ENCODE results near the gene AFAP1L1.

The AFAP1L1 gene

DNA sequence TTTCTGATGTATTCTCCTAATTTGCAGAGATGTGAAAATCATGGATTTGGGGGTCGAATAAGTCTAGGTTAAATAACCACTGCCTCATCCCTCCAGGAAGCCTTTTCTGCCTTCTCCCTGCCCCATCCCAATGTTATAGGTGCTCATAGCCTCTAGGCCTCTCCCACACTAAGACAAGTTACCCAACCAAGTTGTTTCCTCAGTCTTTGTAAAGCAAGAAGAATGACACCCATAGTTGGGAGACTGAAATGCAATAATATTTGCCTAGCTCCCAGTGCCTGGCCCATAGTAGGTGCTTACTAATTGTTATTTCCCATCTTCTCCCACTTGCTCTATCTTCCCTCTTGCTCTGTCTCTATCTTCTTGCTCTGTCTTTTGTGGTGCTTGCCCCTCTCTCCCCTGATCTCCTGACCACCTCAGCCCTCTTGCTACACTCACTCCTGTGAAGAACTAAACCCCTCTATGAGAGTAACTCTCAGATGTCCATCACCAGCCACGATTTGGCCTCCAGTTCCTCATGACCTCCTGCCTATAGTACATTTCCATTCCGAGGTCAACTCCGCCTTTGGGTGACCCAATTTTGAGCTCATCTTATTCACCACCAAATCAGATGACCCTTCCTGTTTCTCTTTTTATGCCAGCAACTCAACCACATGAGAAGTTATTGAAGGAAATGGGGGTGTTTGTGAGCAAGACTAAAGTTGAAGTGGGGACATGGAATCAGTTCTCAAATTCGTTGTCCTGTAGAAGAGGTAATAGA lies 7.0 kb downstream of the AFAP1L1 start:
- no peak overlapping the region for H3K4me3 ChIP-seq (replicated peaks; ENCODE audit: low read depth, low read length)
- DNase-seq (ENCODE audit: extremely low read depth, low read depth), result no peak

DNA sequence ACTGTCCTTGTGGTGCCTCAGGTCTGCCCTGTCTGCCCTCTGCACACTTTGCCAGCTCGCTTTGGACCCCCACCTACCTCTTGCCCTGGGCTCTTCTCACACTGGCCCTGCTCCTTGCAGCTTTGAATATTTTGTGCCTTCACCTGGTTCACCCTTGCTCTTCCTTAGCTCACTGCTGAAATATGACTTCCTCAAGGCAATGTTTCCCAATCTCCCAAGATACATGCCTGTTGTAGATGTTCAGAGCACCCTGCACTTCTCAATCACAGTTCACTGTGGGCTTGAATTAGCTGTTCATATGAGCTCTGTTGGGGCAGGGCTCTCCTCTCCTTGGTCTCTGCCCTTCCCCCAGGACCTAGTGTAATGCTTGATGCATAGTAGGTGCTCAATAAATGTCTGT lies 8.0 kb downstream of the AFAP1L1 start:
- no peak for DNase-seq (ENCODE audit: extremely low read depth, low read depth)
- H3K4me3 ChIP-seq (replicated peaks; ENCODE audit: low read depth, low read length), result no peak overlapping the region
- TF ChIP-seq, protein P1, sequence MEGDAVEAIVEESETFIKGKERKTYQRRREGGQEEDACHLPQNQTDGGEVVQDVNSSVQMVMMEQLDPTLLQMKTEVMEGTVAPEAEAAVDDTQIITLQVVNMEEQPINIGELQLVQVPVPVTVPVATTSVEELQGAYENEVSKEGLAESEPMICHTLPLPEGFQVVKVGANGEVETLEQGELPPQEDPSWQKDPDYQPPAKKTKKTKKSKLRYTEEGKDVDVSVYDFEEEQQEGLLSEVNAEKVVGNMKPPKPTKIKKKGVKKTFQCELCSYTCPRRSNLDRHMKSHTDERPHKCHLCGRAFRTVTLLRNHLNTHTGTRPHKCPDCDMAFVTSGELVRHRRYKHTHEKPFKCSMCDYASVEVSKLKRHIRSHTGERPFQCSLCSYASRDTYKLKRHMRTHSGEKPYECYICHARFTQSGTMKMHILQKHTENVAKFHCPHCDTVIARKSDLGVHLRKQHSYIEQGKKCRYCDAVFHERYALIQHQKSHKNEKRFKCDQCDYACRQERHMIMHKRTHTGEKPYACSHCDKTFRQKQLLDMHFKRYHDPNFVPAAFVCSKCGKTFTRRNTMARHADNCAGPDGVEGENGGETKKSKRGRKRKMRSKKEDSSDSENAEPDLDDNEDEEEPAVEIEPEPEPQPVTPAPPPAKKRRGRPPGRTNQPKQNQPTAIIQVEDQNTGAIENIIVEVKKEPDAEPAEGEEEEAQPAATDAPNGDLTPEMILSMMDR (IDR thresholded peaks at IDR 0.05; ENCODE audit: low read depth, low read length, missing control alignments), result no peak

More for the DNA sequence above, 7.0 kb downstream of the AFAP1L1 start:
- TF ChIP-seq, protein P1 (IDR thresholded peaks at IDR 0.05; ENCODE audit: low read depth, low read length, missing control alignments), result no peak

DNA sequence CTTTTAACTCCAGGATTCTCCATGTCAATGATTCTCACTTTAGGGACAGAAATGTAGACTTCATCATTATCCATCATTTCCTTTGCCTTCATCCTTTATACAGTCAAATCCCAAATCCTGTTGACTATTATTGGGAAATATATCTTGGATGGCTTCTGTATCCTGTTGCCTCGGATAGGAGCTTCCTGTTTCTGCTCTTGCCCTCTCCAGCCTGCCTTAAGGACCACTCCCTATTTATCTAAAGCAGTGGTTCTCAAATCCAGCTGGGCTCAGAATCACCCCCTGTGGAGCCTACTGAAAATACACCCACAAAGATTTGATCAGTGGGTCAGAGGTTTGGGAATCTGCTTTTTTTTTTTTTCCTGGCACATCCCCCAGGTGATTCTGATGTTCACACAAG lies 8.5 kb downstream of the AFAP1L1 start:
- no peak overlapping the region for H3K4me3 ChIP-seq (replicated peaks; ENCODE audit: low read depth, low read length)
- TF ChIP-seq, protein P1 (IDR thresholded peaks at IDR 0.05; ENCODE audit: low read depth, low read length, missing control alignments), result no peak
- no peak for DNase-seq (ENCODE audit: extremely low read depth, low read depth)

DNA sequence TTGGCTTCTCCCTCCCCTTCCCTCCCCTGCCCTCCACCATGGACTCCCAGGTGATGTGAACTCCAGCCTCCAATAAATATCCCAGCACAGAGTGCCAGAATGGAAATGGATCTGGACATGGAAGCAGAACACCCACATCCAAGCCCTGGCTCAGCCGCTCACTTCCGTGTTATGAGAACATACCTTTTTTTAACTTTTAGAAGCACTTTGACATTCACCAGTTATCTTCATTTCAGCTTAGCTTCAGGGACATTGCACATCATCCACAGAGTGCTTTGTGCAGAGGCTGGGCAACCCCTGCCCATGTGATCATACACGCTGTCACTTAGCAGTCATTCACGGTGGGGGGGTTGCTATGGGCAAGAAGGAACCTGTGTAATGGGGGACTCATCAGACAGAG lies 9.1 kb downstream of the AFAP1L1 start:
- TF ChIP-seq, protein P1 (IDR thresholded peaks at IDR 0.05; ENCODE audit: low read depth, low read length, missing control alignments), result no peak
- H3K4me3 ChIP-seq (replicated peaks; ENCODE audit: low read depth, low read length), result no peak overlapping the region
- DNase-seq (ENCODE audit: extremely low read depth, low read depth), result no peak

DNA sequence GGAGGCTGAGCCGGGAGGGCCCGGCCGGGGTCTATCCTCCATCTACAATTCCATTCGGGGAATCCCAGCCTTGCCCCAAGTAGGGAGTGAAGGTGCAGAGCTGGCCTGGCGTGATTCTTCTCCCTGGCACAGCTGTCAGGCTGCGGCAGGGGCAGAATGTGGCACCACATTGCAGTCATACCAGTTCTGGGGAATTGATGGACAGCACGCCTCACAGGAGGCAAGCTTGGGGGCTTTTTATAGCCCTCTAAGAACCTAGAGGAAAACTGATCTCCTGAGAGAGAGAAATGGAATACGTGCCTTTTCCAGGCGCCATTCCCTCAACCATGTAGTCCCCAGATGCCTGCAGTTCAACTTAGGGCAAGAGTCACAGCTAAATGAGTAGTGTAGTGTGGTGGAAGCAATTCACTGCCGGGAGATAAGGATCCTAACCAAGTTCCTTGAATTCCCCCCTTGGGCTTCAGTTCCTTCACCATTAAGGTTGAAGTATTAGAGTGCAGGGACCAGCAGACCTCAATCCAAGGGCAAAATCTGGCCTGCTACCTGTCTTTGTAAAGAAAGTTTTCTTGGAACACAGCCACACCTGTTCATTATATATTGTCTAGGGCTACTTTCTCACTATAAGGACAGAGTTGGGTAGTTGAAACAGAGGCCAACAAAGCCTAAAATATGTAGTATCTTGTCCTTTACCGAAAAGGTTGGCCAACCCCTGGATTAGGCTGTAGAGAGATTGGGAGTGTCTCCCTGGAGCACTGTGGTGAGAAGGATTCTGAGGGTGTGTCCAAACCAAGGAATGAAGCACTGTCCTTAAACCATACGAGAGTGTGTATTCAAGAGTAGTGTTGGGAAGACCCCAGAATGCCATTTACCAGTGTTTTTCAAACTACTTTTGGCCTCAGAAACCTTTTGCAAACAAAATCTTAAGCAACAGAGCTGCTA lies 10.6 kb downstream of the AFAP1L1 start:
- TF ChIP-seq, protein P1 (IDR thresholded peaks at IDR 0.05; ENCODE audit: low read depth, low read length, missing control alignments), result no peak
- no peak for DNase-seq (ENCODE audit: extremely low read depth, low read depth)
- no peak overlapping the region for H3K4me3 ChIP-seq (replicated peaks; ENCODE audit: low read depth, low read length)

DNA sequence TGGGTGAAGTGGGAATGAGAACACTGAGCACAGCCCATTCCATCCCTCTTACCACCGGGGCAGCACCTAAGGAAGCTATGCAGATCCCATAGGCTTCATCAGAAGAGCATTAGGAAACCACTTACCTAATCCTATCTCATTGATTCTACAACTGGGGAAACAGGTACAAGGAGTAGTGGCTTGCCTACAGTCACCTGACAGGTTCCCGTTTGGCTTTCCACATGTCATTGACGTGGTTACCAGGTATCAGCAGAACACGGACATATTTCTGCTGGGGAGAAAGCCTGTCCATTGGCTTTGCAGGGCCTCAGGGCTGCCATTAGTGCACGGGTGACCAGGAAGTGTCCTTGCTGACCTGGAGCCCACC lies 11.3 kb downstream of the AFAP1L1 start:
- no peak for DNase-seq (ENCODE audit: extremely low read depth, low read depth)
- TF ChIP-seq, protein P1 (IDR thresholded peaks at IDR 0.05; ENCODE audit: low read depth, low read length, missing control alignments), result no peak
- no peak overlapping the region for H3K4me3 ChIP-seq (replicated peaks; ENCODE audit: low read depth, low read length)

Data from HFF-Myc (cell line).